Loucy (cell line): Measurements from ENCODE around the gene GPM6B.

Source experiments
- CTCF ChIP-seq: fragments of 200-600 bp; sonication (generic); conservative IDR thresholded peaks from 2 replicates; pipeline ENCODE4 v1.5.1; 2014; ENCODE audit warnings: mild to moderate bottlenecking, antibody characterized with exemption, low read length
- EZH2phosphoT487 ChIP-seq: fragments of 200-600 bp; IDR thresholded peaks from 2 replicates; pipeline ENCODE4 v1.6.1; 2018; ENCODE audit warnings: antibody characterized with exemption, mild to moderate bottlenecking, moderate library complexity, borderline replicate concordance

GRCh38 chrX:13754765-13755164 lies 62.1 kb downstream of the GPM6B start:
- TF ChIP-seq CTCF (no peak), EZH2phosphoT487 (no peak)
